Activated T-cell treated with anti-CD3 and anti-CD28 coated beads, Interleukin-2, amount 50 U/mL, for 1 hour (primary cell): ENCODE results near the gene FAM20B.

Experiments used
- DNase-seq: peaks from one replicate; pipeline ENCODE4 v3.0.0-alpha.2; 2020

The FAM20B gene

GRCh38 chr1:179095924-179096323 is 70.2 kb downstream of the FAM20B start:
- no peak for DNase-seq

DNA sequence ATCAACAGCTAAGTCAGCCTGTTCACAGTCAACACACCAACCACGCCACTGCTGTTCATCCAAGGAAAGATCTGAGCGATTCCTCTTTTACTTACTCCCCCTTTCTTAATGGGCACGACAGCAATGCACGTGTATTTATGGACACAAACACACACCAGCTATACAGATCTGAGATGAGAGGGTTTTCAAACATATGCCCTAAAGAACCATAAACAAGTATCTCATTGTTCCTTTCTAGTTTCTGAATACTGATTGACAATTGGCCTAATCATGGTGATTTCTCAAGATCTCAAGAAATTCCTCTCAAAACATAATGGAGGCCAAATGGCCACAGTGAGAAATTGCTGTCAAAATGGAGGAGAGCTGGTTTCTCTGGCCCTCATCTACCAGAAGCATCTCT is 74.2 kb downstream of the FAM20B start:
- no peak for DNase-seq

GRCh38 chr1:179101566-179101965 is 75.9 kb downstream of the FAM20B start:
- no peak for DNase-seq

- no peak for DNase-seq
Measured at GRCh38 chr1:179103999-179104398, 78.3 kb downstream of the FAM20B start.

GRCh38 chr1:179104611-179105250 is 79.0 kb downstream of the FAM20B start:
- no peak for DNase-seq

- no peak for DNase-seq
Measured at GRCh38 chr1:179105393-179105792, 79.7 kb downstream of the FAM20B start.

- no peak for DNase-seq
Measured at GRCh38 chr1:179107706-179108629, 82.3 kb downstream of the FAM20B start.

DNA sequence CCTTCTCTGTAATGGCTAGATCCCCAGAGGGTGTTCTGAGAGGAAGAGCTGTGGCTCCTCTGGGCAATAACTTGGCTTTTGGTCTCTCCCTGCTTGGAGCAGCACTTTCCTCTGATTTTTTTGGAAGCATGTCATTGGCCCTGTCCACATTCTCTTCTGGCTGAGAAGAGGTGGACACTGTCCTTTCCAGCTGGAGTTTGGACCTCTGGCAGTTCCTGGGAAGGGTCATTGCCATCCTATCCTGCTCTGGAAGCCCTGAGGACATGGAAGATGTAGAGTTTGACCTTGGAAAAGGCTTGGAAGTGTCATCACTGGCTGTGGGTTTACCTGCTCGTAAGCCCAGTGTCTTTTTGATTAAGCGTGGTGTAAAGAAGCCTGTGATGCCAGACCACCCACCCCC is 83.0 kb downstream of the FAM20B start:
- DNase-seq, result no peak

DNA sequence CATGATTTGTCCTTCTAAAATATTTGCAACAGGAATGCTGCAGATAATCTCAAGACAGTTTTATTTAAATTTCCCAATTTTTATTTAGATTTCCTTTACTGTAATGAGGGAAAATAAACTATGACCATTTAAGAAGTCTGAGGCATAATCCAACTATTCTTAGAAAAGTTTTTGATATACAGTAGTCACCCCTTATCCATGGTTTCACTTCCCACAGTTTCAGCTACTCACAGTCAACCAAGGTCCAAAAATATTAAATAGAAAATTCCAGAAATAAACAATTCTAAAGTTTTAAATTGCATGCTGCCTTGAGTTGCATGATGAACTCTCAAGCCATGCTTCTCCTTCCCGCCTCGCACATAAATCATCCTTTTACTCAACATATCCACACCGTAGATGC is 89.5 kb downstream of the FAM20B start:
- no peak for DNase-seq

DNA sequence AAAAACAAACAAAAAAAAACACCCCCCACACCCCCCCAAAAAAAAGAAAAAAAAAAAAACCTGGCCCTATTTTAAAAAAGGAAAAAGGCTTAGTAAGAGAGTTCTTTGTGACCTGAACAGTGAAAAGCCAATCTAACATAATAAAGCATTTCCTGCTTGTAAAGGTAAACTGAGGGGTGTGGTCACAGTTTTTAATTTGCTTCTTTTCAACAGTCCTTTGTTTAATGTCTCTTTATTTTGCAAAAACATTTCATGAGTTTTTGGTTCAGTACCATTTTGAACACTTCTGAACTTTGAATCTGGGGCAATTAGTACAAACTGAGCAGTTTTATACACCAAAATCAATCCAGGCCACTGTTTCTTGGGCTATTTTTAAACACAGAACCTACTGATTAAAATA is 93.8 kb downstream of the FAM20B start:
- no peak for DNase-seq

- no peak for DNase-seq
Measured at GRCh38 chr1:179120736-179121135, 95.0 kb downstream of the FAM20B start.

GRCh38 chr1:179121159-179121938 is 95.7 kb downstream of the FAM20B start:
- DNase-seq, result no peak

- no peak for DNase-seq
Measured at GRCh38 chr1:179124873-179125272, 99.2 kb downstream of the FAM20B start.
